ENCODE results near the gene NBPF19. TPM values are rescaled to one million over a fixed set of nuclear protein-coding genes. Genes with fewer than 3 reads are reported as not detected.
"Not testable (repeated sequence)": the region's sequence is repeated elsewhere in the genome, so short reads cannot be mapped to it uniquely, and the experiment has no call there.

The NBPF19 gene
- total and polyA plus RNA-seq, 2 of the 4 experiments (the other 2 are of a cell fraction): 6.3 to 7.7 TPM

DNA sequence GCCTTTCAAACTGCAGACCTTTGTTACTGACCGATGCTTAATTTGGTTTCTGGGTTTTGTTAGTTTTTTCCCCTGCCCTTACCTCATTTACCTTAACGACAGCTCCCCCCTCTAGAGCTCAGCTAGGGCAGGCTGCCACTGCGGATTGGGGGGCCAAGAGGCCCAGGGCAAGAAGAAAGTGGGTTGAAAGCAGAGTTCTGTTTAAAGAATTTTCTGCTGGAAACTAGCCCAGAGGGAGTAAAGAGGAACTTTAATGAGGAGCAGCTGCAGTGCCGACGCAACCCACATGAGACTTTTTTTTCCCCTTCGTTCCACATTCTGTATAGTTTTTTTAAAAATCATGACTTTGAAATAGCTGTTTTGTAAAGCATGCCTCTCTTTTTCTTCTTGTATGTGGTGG, 29.4 kb upstream of the NBPF19 start:
- H4K8ac ChIP-seq (ENCODE audit: low read depth in 2 of 2, low read length in 2 of 2); H3K4me2 ChIP-seq (ENCODE audit: low read depth, low read length); H4K20me1 ChIP-seq (ENCODE audit: insufficient read depth, low read length); POLR2A ChIA-PET (ENCODE audit: unreplicated experiment); H3K27ac ChIP-seq (ENCODE audit: insufficient read depth, low read length); H3K9me3 ChIP-seq (ENCODE audit: control insufficient read depth, insufficient read depth, low read length); H3K9me1 ChIP-seq (ENCODE audit: insufficient read depth, low read length); H2AFZ ChIP-seq (replicated peaks; ENCODE audit: low read length, poor library complexity); H3K36me3 ChIP-seq (ENCODE audit: control insufficient read depth, insufficient read depth, low read length); CTCF ChIA-PET; H3K4ac ChIP-seq (ENCODE audit: low read depth, low read length); H3K27me3 ChIP-seq (ENCODE audit: control insufficient read depth, insufficient read depth, low read length); H2BK15ac ChIP-seq (ENCODE audit: low read depth, low read length); in situ Hi-C loops (cut with MboI; ENCODE audit: low sequenced_read_pairs); H2BK20ac ChIP-seq (ENCODE audit: low read depth, low read length); H3K56ac ChIP-seq (ENCODE audit: extremely low read depth, insufficient read depth, low read length); ATAC-seq (ENCODE audit: low read depth); BruUV-seq (replicated peaks); H3K4me1 ChIP-seq (ENCODE audit: control insufficient read depth, insufficient read depth, low read length); H3K18ac ChIP-seq (ENCODE audit: low read depth, low read length); H2AK5ac ChIP-seq (ENCODE audit: low read depth, low read length); H2AK9ac ChIP-seq (replicated peaks; ENCODE audit: low read depth, low read length, poor library complexity); H3K9ac ChIP-seq (ENCODE audit: low read depth, low read length); H4K5ac ChIP-seq (ENCODE audit: low read depth, low read length); dilution Hi-C loops (cut with HindIII; ENCODE audit: low sequenced_read_pairs, unreplicated experiment); H2BK5ac ChIP-seq (ENCODE audit: low read depth, low read length, poor library complexity, severe bottlenecking); H3K79me1 ChIP-seq (ENCODE audit: low read depth in 1 of 2, low read length in 2 of 2); H4K91ac ChIP-seq (ENCODE audit: insufficient read depth, low read depth, low read length); H3K23ac ChIP-seq (ENCODE audit: low read depth, low read length); H2BK120ac ChIP-seq (ENCODE audit: low read depth, low read length); intact Hi-C loops (cut with micrococcal nuclease); H3K14ac ChIP-seq (replicated peaks; ENCODE audit: low read depth, low read length); H3K4me3 ChIP-seq (ENCODE audit: insufficient read depth, low read depth, low read length): not testable (repeated sequence)
- no CpG with 5 or more reads among the region's 6 CpGs for WGBS, 2 experiments (ENCODE audit: extremely low coverage in 2 of 2, insufficient read length in 1 of 2)
- peak; percentile 48 for DNase-seq

DNA sequence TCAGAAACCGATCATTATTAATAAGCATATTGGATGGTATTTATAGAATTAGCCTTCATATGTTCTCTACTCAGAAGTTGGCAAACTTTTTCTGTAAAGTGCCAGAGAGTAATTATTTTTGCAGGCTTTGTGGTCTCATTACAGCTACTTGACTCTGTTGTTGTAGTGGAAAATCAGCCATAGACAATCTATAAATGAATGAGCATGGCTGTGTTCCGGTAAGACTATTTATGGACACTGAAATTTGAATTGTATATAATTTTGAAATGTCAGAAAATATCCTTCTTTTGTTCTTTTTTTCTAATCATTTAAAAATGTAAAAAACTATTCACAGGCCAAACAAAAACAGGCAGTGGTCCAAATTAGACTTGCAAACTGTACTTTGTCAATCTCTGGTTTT, 22.6 kb upstream of the NBPF19 start:
- H4K91ac ChIP-seq (ENCODE audit: insufficient read depth, low read depth, low read length); H2AK5ac ChIP-seq (ENCODE audit: low read depth, low read length); H3K9me3 ChIP-seq (ENCODE audit: control insufficient read depth, insufficient read depth, low read length); POLR2A ChIA-PET (ENCODE audit: unreplicated experiment); ATAC-seq (ENCODE audit: low read depth); H3K9me1 ChIP-seq (ENCODE audit: insufficient read depth, low read length); H3K56ac ChIP-seq (ENCODE audit: extremely low read depth, insufficient read depth, low read length); intact Hi-C loops (cut with micrococcal nuclease); H3K18ac ChIP-seq (ENCODE audit: low read depth, low read length); CTCF ChIA-PET; H4K20me1 ChIP-seq (ENCODE audit: insufficient read depth, low read length); H3K27ac ChIP-seq (ENCODE audit: insufficient read depth, low read length); H3K27me3 ChIP-seq (ENCODE audit: control insufficient read depth, insufficient read depth, low read length); H2BK20ac ChIP-seq (ENCODE audit: low read depth, low read length); H2BK5ac ChIP-seq (ENCODE audit: low read depth, low read length, poor library complexity, severe bottlenecking); DNase-seq; H3K14ac ChIP-seq (replicated peaks; ENCODE audit: low read depth, low read length); H2AFZ ChIP-seq (replicated peaks; ENCODE audit: low read length, poor library complexity); H3K23ac ChIP-seq (ENCODE audit: low read depth, low read length); H3K9ac ChIP-seq (ENCODE audit: low read depth, low read length); H3K36me3 ChIP-seq (ENCODE audit: control insufficient read depth, insufficient read depth, low read length); H3K4me1 ChIP-seq (ENCODE audit: control insufficient read depth, insufficient read depth, low read length); H2BK120ac ChIP-seq (ENCODE audit: low read depth, low read length); BruUV-seq (replicated peaks); H3K79me1 ChIP-seq (ENCODE audit: low read depth in 1 of 2, low read length in 2 of 2); H4K8ac ChIP-seq (ENCODE audit: low read depth in 2 of 2, low read length in 2 of 2); in situ Hi-C loops (cut with MboI; ENCODE audit: low sequenced_read_pairs); H3K4me3 ChIP-seq (ENCODE audit: insufficient read depth, low read depth, low read length); H3K4me2 ChIP-seq (ENCODE audit: low read depth, low read length); dilution Hi-C loops (cut with HindIII; ENCODE audit: low sequenced_read_pairs, unreplicated experiment); H2BK15ac ChIP-seq (ENCODE audit: low read depth, low read length); H2AK9ac ChIP-seq (replicated peaks; ENCODE audit: low read depth, low read length, poor library complexity); H4K5ac ChIP-seq (ENCODE audit: low read depth, low read length); H3K4ac ChIP-seq (ENCODE audit: low read depth, low read length): not testable (repeated sequence)
- no CpG with 5 or more reads among the region's 2 CpGs for WGBS, 2 experiments (ENCODE audit: extremely low coverage in 2 of 2, insufficient read length in 1 of 2)

All from IMR-90 (cell line).